H1 (cell line): ENCODE data around the gene TCF7L2. TPM values are rescaled to one million over a fixed set of nuclear protein-coding genes. Genes with fewer than 3 reads are reported as not detected.

Experiments used
- CTCF ChIP-seq, 3 experiments: IDR thresholded peaks; 1 replicate in 2 of 3; 2 replicates in 1 of 3; pipeline versions ENCODE4 v1.5.1 to v1.6.1; 2011; ENCODE audit warnings: low read length in 3 of 3, mild to moderate bottlenecking in 3 of 3, inconsistent platforms in 2 of 3, low read depth in 1 of 3, moderate library complexity in 1 of 3; ENCODE audit not compliant: insufficient read depth in 1 of 3; ENCODE audit errors: control extremely low read depth in 1 of 3
- EZH2 ChIP-seq: fragments of 200-600 bp; sonication (generic); IDR thresholded peaks from 2 replicates; pipeline ENCODE4 v1.7.1; 2012; ENCODE audit warnings: low read depth, mild to moderate bottlenecking, moderate library complexity, low read length, inconsistent platforms; ENCODE audit not compliant: severe bottlenecking
- YY1 ChIP-seq: IDR thresholded peaks from 2 replicates; pipeline ENCODE4 v1.6.1; 2011; ENCODE audit warnings: low read depth, mild to moderate bottlenecking, low read length
- polyA plus RNA-seq, 7 experiments: library from polyadenylated mRNA; depleted of rRNA in 3 of 7; stranded (reverse) in 5 of 7; unstranded in 2 of 7; fragments of >200 nt in 5 of 7; fragments of 200-250 nt in 2 of 7; gene quantifications; 1 replicate in 5 of 7; 2 replicates in 1 of 7; 4 replicates in 1 of 7; pipeline versions ENCODE4 v1.2.1 to v1.2.3, GENCODE V29; 2011 to 2013; ENCODE audit warnings: missing spikeins in 2 of 7, mixed read lengths in 2 of 7
- total RNA-seq: library from RNA; stranded (reverse); fragmentation: NEBNext Ultra II Directional; extraction: Animal tissue kit (Norgen Biotek cat#: 25700); gene quantifications from 2 replicates; pipeline ENCODE4 v1.2.1, GENCODE V29; 2021

The TCF7L2 gene
- total and polyA plus RNA-seq, 2 of the 8 experiments (the other 6 are each of a cell fraction or from before 2014, with no cell fraction given): 33.9 to 67.3 TPM

- TF ChIP-seq EZH2 (no peak), CTCF (IDR thresholded peaks at IDR 0.05; ENCODE audit: control extremely low read depth in 1 of 3, insufficient read depth in 1 of 3, low read depth in 1 of 3, low read length in 3 of 3) (no peak), YY1 (no peak)
- TF ChIP-seq, all 59 proteins: peak for 0
Measured at GRCh38 chr10:113158183-113158582, 208.1 kb downstream of the TCF7L2 start (continued).
